GM15510 (cell line): ENCODE measurements around the gene CD2AP.

Experiments
- POLR2A ChIP-seq: IDR thresholded peaks from 3 replicates; pipeline ENCODE4 v1.6.1; 2011; ENCODE audit warnings: borderline replicate concordance; ENCODE audit not compliant: insufficient read length; ENCODE audit errors: extremely low read depth

Gene CD2AP

GRCh38 chr6:47481806-47482205 is 4.2 kb downstream of the CD2AP start:
- no peak for TF ChIP-seq POLR2A

- TF ChIP-seq POLR2A: no peak
Observed at GRCh38 chr6:47483516-47483852, 5.9 kb downstream of the CD2AP start.

- no peak for TF ChIP-seq POLR2A
Observed at GRCh38 chr6:47483853-47484546, 6.4 kb downstream of the CD2AP start.

- TF ChIP-seq POLR2A: no peak
Observed at GRCh38 chr6:47484616-47485015, 7.0 kb downstream of the CD2AP start.

GRCh38 chr6:47485083-47485482 is 7.5 kb downstream of the CD2AP start:
- no peak for TF ChIP-seq POLR2A

GRCh38 chr6:47485491-47486135 is 8.0 kb downstream of the CD2AP start:
- TF ChIP-seq POLR2A: no peak

GRCh38 chr6:47489995-47490394 is 12.4 kb downstream of the CD2AP start:
- TF ChIP-seq POLR2A: no peak

GRCh38 chr6:47490676-47491075 is 13.1 kb downstream of the CD2AP start:
- no peak for TF ChIP-seq POLR2A

- TF ChIP-seq POLR2A: no peak
Observed at GRCh38 chr6:47492355-47492754, 14.8 kb downstream of the CD2AP start.

GRCh38 chr6:47495207-47495606 is 17.6 kb downstream of the CD2AP start:
- TF ChIP-seq POLR2A: no peak

- no peak for TF ChIP-seq POLR2A
Observed at GRCh38 chr6:47495954-47496545, 18.5 kb downstream of the CD2AP start.

GRCh38 chr6:47496935-47497579 is 19.5 kb downstream of the CD2AP start:
- TF ChIP-seq POLR2A: no peak

- no peak for TF ChIP-seq POLR2A
Observed at GRCh38 chr6:47502920-47503319, 25.3 kb downstream of the CD2AP start.

- no peak for TF ChIP-seq POLR2A
Observed at GRCh38 chr6:47509937-47510336, 32.3 kb downstream of the CD2AP start.

GRCh38 chr6:47512872-47513271 is 35.3 kb downstream of the CD2AP start:
- no peak for TF ChIP-seq POLR2A
